Bone marrow (tissue), 2 donors: Measurements from ENCODE around the gene SUGCT.

ENCODE experiments used
- DNase-seq, 2 donors: peaks; one replicate each; lab custom pipeline; 2025; lab: John Stamatoyannopoulos, UW

Gene SUGCT

GRCh38 chr7:40827222-40828085, 692.6 kb downstream of the SUGCT start:
- DNase-seq = no peak

- DNase-seq = no peak
These were observed 694.1 kb downstream of the SUGCT start for GRCh38 chr7:40828686-40829600.

- no peak for DNase-seq
These were observed 698.5 kb downstream of the SUGCT start for GRCh38 chr7:40833191-40833887.

- no peak for DNase-seq
These were observed 699.1 kb downstream of the SUGCT start for GRCh38 chr7:40833888-40834234.

GRCh38 chr7:40836218-40836617, 701.4 kb downstream of the SUGCT start:
- DNase-seq = no peak

GRCh38 chr7:40839881-40840280, 705.1 kb downstream of the SUGCT start:
- DNase-seq = no peak

- DNase-seq = no peak
These were observed 706.2 kb downstream of the SUGCT start for GRCh38 chr7:40840990-40841389.

GRCh38 chr7:40842641-40843040, 707.8 kb downstream of the SUGCT start:
- DNase-seq = no peak

GRCh38 chr7:40843338-40843985, 708.7 kb downstream of the SUGCT start:
- no peak for DNase-seq

GRCh38 chr7:40845943-40846342, 711.1 kb downstream of the SUGCT start:
- DNase-seq = no peak

- DNase-seq = no peak
These were observed 713.1 kb downstream of the SUGCT start for GRCh38 chr7:40847921-40848320.

- no peak for DNase-seq
These were observed 713.9 kb downstream of the SUGCT start for GRCh38 chr7:40848541-40849221.

GRCh38 chr7:40850017-40850416, 715.2 kb downstream of the SUGCT start:
- no peak for DNase-seq

- DNase-seq = no peak
These were observed 716.2 kb downstream of the SUGCT start for GRCh38 chr7:40851001-40851400.

GRCh38 chr7:40859076-40859475, 724.3 kb downstream of the SUGCT start:
- no peak for DNase-seq

- DNase-seq = no peak
These were observed 725.2 kb downstream of the SUGCT start for GRCh38 chr7:40859965-40860543.

GRCh38 chr7:40865441-40866233, 730.8 kb downstream of the SUGCT start:
- no peak for DNase-seq

GRCh38 chr7:40866601-40867000, 731.8 kb downstream of the SUGCT start:
- no peak for DNase-seq

- DNase-seq = no peak
These were observed 735.3 kb downstream of the SUGCT start for GRCh38 chr7:40870108-40870507.

- DNase-seq = no peak
These were observed 738.4 kb downstream of the SUGCT start for GRCh38 chr7:40873248-40873647.
